Measurements from ENCODE around the gene NEGR1. TPM values are rescaled to one million over a fixed set of nuclear protein-coding genes. Genes with fewer than 3 reads are reported as not detected.

The NEGR1 gene
- total RNA-seq, 2 donors from 2014 or later = not detected

- ATAC-seq (no peak), DNase-seq (ENCODE audit: low spot score in 2 of 2) (no peak)
- Mint-ChIP-seq H3K27ac (no peak overlapping the region), H3K36me3 (no peaks in the 10 kb centered on the region), H3K9me3 (peaks cover 0 to 7% of the 10 kb centered on the region in 2 donors)
Observed at GRCh38 chr1:71781450-71781849, 500.9 kb downstream of the NEGR1 start.

GRCh38 chr1:71780681-71781080 lies 501.7 kb downstream of the NEGR1 start:
- ATAC-seq = peak in 1 of 2 donors; percentile 22
- Mint-ChIP-seq H3K27ac (no peak overlapping the region), H3K36me3 (no peaks in the 10 kb centered on the region), H3K9me3 (peaks cover 0 to 7% of the 10 kb centered on the region in 2 donors)
- DNase-seq (ENCODE audit: low spot score in 2 of 2) = no peak

GRCh38 chr1:71778940-71779339 lies 503.4 kb downstream of the NEGR1 start:
- Mint-ChIP-seq H3K36me3 (no peaks in the 10 kb centered on the region), H3K9me3 (peaks cover 0 to 7% of the 10 kb centered on the region in 2 donors), H3K27ac (no peak overlapping the region)
- ATAC-seq (no peak), DNase-seq (ENCODE audit: low spot score in 2 of 2) (no peak)

- Mint-ChIP-seq H3K36me3 (no peaks in the 10 kb centered on the region), H3K27ac (no peak overlapping the region), H3K9me3 (peaks cover 0 to 4% of the 10 kb centered on the region in 2 donors)
- DNase-seq (ENCODE audit: low spot score in 2 of 2) (no peak), ATAC-seq (no peak)
Observed at GRCh38 chr1:71777094-71777493, 505.2 kb downstream of the NEGR1 start.

DNA sequence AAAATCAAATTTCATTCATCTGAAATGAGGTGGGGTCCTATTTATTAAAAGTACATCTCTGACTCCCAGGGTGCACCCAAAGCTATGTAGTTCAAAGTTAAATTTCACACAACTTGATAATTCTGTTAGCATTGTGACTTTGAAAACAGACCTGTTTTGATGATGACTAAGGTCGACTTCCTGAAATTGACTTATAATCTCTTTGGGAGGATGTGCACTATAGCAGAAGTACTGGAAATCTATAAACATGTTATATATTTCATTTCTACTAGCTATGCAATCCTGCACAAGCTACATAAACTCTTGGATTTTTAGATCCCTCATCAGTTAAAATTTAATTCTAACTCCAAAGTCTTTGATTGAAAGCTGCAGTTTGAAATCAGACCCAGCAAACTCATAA lies 507.6 kb downstream of the NEGR1 start:
- ATAC-seq = no peak
- peaks cover 4% of the 10 kb centered on the region in 2 donors for H3K9me3 Mint-ChIP-seq
- DNase-seq (ENCODE audit: low spot score in 2 of 2) = no peak
- no peaks in the 10 kb centered on the region for H3K36me3 Mint-ChIP-seq
- H3K27ac Mint-ChIP-seq = no peak overlapping the region

DNA sequence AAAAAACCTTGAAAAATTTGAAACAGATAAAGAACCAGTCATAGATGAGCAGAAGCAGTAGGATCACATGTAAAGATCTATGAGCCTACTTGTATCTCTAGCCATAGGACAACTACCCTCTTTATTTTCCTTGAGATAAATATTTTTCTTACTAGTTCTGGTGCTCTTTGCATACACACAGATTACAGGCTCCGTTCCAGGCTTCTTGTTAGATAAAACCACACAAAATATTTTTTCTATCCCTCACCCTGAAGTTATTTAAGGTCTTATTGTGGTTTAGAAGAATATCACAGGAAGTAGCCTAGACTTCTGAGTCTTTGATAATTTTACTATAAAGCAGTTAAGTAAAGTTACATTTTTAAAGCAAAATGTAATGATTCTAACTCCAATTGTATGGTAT lies 512.2 kb downstream of the NEGR1 start:
- no peaks in the 10 kb centered on the region for H3K36me3 Mint-ChIP-seq
- H3K27ac Mint-ChIP-seq = no peak overlapping the region
- H3K9me3 Mint-ChIP-seq = peaks cover 9 to 18% of the 10 kb centered on the region in 2 donors
- no peak for DNase-seq (ENCODE audit: low spot score in 2 of 2)
- no peak for ATAC-seq

- H3K36me3 Mint-ChIP-seq = no peaks in the 10 kb centered on the region
- H3K9me3 Mint-ChIP-seq = peaks cover 10 to 18% of the 10 kb centered on the region in 2 donors
- no peak overlapping the region for H3K27ac Mint-ChIP-seq
- ATAC-seq = no peak
- no peak for DNase-seq (ENCODE audit: low spot score in 2 of 2)
Observed at GRCh38 chr1:71766748-71767147, 515.6 kb downstream of the NEGR1 start.

- Mint-ChIP-seq H3K9me3 (peaks cover 7 to 10% of the 10 kb centered on the region in 2 donors), H3K36me3 (no peaks in the 10 kb centered on the region), H3K27ac (no peak overlapping the region)
- ATAC-seq = no peak
- no peak for DNase-seq (ENCODE audit: low spot score in 2 of 2)
Observed at GRCh38 chr1:71762514-71763255, 519.7 kb downstream of the NEGR1 start.

- DNase-seq (ENCODE audit: low spot score in 2 of 2) (no peak), ATAC-seq (no peak)
- Mint-ChIP-seq H3K36me3 (no peaks in the 10 kb centered on the region), H3K9me3 (peaks cover 8 to 10% of the 10 kb centered on the region in 2 donors), H3K27ac (no peak overlapping the region)
Observed at GRCh38 chr1:71755441-71755840, 526.9 kb downstream of the NEGR1 start.

DNA sequence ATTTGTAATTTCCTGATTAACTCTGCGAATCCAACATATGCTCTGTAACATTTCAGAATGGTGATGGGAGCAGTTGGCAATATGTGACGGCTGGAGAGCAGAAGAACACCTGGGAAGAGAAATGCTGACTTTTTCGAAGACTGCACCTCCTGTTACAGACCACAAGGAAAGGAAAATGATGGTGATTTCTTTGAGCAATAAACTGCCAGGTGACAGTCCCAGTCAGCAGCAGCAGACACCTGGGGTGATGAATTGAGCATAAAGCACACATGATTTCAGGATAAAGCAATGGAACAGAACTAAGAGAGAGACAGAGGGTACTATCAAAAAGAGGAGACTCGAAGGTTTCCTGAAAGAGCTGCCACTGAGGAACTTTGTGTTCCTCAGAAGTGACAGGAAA lies 528.6 kb downstream of the NEGR1 start:
- ATAC-seq = no peak

DNA sequence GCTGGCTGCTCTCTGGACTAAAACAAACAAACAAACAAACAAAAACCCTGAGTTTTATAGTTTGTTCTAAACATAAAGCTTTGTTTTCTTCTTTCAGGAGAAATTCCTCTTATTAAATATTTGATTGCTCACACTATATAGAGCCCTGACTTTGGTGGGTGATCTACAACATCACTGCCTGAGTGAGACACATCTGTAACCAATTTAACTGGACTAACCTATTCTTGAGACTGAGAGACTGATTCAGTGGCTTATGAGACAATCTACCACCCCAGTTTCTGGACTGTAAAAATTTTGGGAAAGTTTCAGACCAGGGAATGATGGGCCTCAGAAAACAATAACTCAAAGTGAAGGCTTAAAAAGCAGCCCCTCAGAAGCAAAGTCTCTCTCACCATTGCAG lies 537.0 kb downstream of the NEGR1 start:
- Mint-ChIP-seq H3K27ac (no peak overlapping the region), H3K36me3 (no peaks in the 10 kb centered on the region), H3K9me3 (peaks cover 15 to 16% of the 10 kb centered on the region in 2 donors)
- DNase-seq (ENCODE audit: low spot score in 2 of 2) (no peak), ATAC-seq (no peak)

More for the DNA sequence above, 528.6 kb downstream of the NEGR1 start:
- H3K9me3 Mint-ChIP-seq = peaks cover 12 to 13% of the 10 kb centered on the region in 2 donors
- DNase-seq (ENCODE audit: low spot score in 2 of 2) = no peak
- no peaks in the 10 kb centered on the region for H3K36me3 Mint-ChIP-seq
- no peak overlapping the region for H3K27ac Mint-ChIP-seq

DNA sequence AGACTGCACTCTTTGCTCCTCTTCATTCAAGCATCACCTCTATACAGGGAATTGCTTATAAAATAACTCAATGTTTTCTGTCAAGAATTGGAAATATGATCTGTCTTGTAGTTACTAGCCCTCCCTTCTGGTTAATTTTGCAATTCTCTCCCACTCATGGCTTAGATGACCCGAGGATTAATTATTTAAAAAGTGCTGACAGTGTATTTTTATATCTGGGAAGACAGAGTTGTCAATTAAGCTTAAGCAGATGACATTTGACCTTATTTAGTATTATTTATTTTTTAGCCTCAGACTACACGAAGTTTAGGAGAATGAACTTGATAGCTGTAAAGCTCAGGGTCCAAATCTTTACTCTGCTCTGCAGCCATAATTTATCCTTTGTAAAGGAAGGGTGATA lies 538.5 kb downstream of the NEGR1 start:
- Mint-ChIP-seq H3K9me3 (peaks cover 13 to 14% of the 10 kb centered on the region in 2 donors), H3K27ac (no peak overlapping the region), H3K36me3 (no peaks in the 10 kb centered on the region)
- DNase-seq (ENCODE audit: low spot score in 2 of 2) = no peak
- no peak for ATAC-seq

DNA sequence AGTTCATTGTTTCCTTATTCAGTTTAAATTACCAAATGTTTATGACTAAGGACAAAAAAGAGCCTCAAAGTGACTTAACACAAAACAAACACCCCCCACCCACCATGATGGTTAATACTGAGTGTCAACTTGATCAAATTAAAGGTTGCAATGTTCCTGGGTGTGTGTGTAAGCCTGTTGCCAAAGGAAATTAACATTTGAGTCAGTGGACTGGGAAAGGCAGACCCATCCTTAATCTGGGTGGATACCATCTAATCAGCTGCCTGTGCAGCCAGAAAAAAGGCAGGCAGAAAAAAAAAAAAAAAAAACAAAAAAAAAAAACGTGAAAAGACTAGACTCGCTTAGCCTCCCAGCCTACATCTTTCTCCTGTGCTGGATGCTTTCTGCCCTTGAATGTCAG lies 543.4 kb downstream of the NEGR1 start:
- ATAC-seq = no peak

GRCh38 chr1:71738256-71738655 lies 544.1 kb downstream of the NEGR1 start:
- H3K36me3 Mint-ChIP-seq = no peaks in the 10 kb centered on the region
- peaks cover 13 to 14% of the 10 kb centered on the region in 2 donors for H3K9me3 Mint-ChIP-seq
- H3K27ac Mint-ChIP-seq = no peak overlapping the region
- ATAC-seq (no peak), DNase-seq (ENCODE audit: low spot score in 2 of 2) (no peak)

More for the DNA sequence above, 543.4 kb downstream of the NEGR1 start:
- H3K36me3 Mint-ChIP-seq = no peaks in the 10 kb centered on the region
- peaks cover 13 to 14% of the 10 kb centered on the region in 2 donors for H3K9me3 Mint-ChIP-seq
- no peak overlapping the region for H3K27ac Mint-ChIP-seq
- DNase-seq (ENCODE audit: low spot score in 2 of 2) = no peak

GRCh38 chr1:71737768-71738167 lies 544.6 kb downstream of the NEGR1 start:
- Mint-ChIP-seq H3K9me3 (peaks cover 11 to 12% of the 10 kb centered on the region in 2 donors), H3K27ac (no peak overlapping the region), H3K36me3 (no peaks in the 10 kb centered on the region)
- DNase-seq (ENCODE audit: low spot score in 2 of 2) = no peak
- no peak for ATAC-seq

- no peak for DNase-seq (ENCODE audit: low spot score in 2 of 2)
- Mint-ChIP-seq H3K9me3 (peaks cover 3 to 5% of the 10 kb centered on the region in 2 donors), H3K36me3 (no peaks in the 10 kb centered on the region), H3K27ac (no peak overlapping the region)
- ATAC-seq = no peak
Observed at GRCh38 chr1:71733121-71733520, 549.2 kb downstream of the NEGR1 start.

DNA sequence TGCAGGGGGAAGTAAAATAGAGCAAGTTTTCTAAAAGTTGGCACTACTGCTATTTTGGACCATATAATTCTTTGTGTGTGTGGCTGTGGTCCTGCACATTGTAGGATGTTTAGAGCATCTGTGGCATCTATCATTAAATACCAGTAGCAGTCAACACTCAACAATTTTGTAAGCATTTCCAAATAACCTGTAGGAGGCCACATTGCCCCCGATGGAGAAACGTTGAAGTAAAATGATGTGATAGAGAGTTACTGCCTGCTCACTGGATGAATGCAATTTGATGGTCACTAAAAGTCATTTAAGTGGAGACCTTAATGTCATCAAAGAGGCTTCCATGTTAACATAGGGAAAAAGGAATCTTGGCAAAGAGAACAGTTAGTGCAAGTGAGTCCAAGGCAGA lies 560.8 kb downstream of the NEGR1 start:
- ATAC-seq (no peak), DNase-seq (ENCODE audit: low spot score in 2 of 2) (no peak)
- peaks cover 8 to 12% of the 10 kb centered on the region in 2 donors for H3K9me3 Mint-ChIP-seq
- H3K36me3 Mint-ChIP-seq = no peaks in the 10 kb centered on the region
- H3K27ac Mint-ChIP-seq = no peak overlapping the region

DNA sequence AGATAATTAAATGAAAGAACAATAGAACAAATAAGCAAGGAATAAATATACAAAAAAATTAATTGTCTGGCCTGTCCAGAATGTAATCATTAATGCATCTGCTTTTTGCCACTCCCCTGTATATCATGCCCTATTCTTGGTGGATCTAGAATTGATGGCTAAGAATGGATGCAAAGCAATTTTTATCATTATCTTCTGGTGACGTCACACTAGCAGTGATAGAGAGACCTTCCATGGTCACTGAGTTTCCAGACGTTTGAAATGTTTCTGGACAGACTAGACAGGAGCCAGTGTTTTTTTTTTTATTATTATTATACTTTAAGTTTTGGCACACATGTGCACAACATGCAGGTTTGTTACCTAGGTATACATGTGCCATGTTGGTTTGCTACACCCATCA lies 563.0 kb downstream of the NEGR1 start:
- Mint-ChIP-seq H3K27ac (no peak overlapping the region), H3K9me3 (peaks cover 12 to 15% of the 10 kb centered on the region in 2 donors), H3K36me3 (peaks cover 0 to 5% of the 10 kb centered on the region in 2 donors)
- ATAC-seq (no peak), DNase-seq (ENCODE audit: low spot score in 2 of 2) (no peak)
